ENCODE data around the gene PIGK. TPM values are rescaled to one million over a fixed set of nuclear protein-coding genes. Genes with fewer than 3 reads are reported as not detected.

Gene PIGK
- total RNA-seq, 1 experiment from 2014 or later, result 23.3 TPM

DNA sequence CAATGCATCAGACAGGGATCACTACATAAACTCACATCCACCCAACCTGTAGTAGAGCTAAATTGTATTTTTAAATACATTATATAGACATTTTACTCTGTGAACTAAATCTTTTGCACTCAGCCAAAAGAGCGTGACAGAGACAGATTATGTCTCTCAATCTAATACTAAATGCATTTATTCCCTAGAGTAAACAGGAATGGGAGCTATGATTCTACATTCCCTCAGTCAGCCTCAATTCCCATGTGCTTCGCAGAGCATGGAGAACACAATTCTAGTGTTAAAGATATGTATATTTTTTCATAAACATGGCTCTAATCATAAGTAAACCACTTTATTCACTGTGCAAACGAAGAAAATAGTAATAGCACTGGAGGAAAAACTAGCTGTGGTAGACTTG, 16.5 kb downstream of the PIGK start:
- intact Hi-C loops (cut with micrococcal nuclease), result no loop called here
- no peaks in the 10 kb centered on the region for H3K9me2 ChIP-seq (ENCODE audit: insufficient read depth)
- ChIA-PET CTCF (no interaction called here), POLR2A (no interaction called here), RAD21 (ENCODE audit: low non-redundant PET in 1 of 2, low total read pairs in 2 of 2, uncharacterized antibody in 2 of 2, unreplicated experiment in 2 of 2) (no interaction called here)
- no peaks in the 10 kb centered on the region for H3K4me1 ChIP-seq (ENCODE audit: control insufficient read depth in 1 of 2, insufficient read depth in 2 of 2, low read length in 2 of 2)
- no peak overlapping the region for H3K9ac ChIP-seq (ENCODE audit: low read length)
- DNase-seq (ENCODE audit: low read depth, low spot score), result no peak
- no peak overlapping the region for H2AFZ ChIP-seq (ENCODE audit: low read depth, low read length, poor library complexity, severe bottlenecking)
- no peak for TF ChIP-seq EZH2phosphoT487 (IDR thresholded peaks at IDR 0.05; ENCODE audit: borderline replicate concordance)
- TF ChIP-seq, protein P1, sequence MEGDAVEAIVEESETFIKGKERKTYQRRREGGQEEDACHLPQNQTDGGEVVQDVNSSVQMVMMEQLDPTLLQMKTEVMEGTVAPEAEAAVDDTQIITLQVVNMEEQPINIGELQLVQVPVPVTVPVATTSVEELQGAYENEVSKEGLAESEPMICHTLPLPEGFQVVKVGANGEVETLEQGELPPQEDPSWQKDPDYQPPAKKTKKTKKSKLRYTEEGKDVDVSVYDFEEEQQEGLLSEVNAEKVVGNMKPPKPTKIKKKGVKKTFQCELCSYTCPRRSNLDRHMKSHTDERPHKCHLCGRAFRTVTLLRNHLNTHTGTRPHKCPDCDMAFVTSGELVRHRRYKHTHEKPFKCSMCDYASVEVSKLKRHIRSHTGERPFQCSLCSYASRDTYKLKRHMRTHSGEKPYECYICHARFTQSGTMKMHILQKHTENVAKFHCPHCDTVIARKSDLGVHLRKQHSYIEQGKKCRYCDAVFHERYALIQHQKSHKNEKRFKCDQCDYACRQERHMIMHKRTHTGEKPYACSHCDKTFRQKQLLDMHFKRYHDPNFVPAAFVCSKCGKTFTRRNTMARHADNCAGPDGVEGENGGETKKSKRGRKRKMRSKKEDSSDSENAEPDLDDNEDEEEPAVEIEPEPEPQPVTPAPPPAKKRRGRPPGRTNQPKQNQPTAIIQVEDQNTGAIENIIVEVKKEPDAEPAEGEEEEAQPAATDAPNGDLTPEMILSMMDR (IDR thresholded peaks at IDR 0.05 in 2 of 3, conservative IDR thresholded peaks at IDR 0.05 in 1 of 3; ENCODE audit: borderline replicate concordance in 1 of 3, insufficient read depth in 1 of 3, low read depth in 2 of 3, low read length in 2 of 3), result no peak
- TF ChIP-seq ZNF274 (IDR thresholded peaks at IDR 0.05; ENCODE audit: low read depth, low read length), result no peak
- no peak for TF ChIP-seq TCF7L2 (IDR thresholded peaks at IDR 0.05; ENCODE audit: borderline replicate concordance, extremely low read depth, insufficient read depth, insufficient read length)
- TF ChIP-seq POLR2AphosphoS5 (IDR thresholded peaks at IDR 0.05; ENCODE audit: low read depth, low read length), result no peak
- TF ChIP-seq CEBPB (IDR thresholded peaks at IDR 0.05; ENCODE audit: low read depth), result no peak
- no peak for TF ChIP-seq YY1 (IDR thresholded peaks at IDR 0.05; ENCODE audit: extremely low read depth, insufficient replicate concordance, low read depth, low read length)
- TF ChIP-seq SIN3A (IDR thresholded peaks at IDR 0.05; ENCODE audit: low read depth), result no peak
- TF ChIP-seq ELF1 (IDR thresholded peaks at IDR 0.05; ENCODE audit: borderline replicate concordance, low read depth), result no peak
- TF ChIP-seq EZH2 (IDR thresholded peaks at IDR 0.05), result no peak
- no peak for TF ChIP-seq CBX3 (IDR thresholded peaks at IDR 0.05; ENCODE audit: low read depth)
- no peak for TF ChIP-seq SP1 (IDR thresholded peaks at IDR 0.05; ENCODE audit: low read depth)
- no peak for TF ChIP-seq ZBTB33 (IDR thresholded peaks at IDR 0.05; ENCODE audit: extremely low read depth, insufficient replicate concordance, low read length)
- no peaks in the 10 kb centered on the region for H3K79me2 ChIP-seq (ENCODE audit: insufficient read depth, low read length)
- no peaks in the 10 kb centered on the region for H3K9me3 ChIP-seq (ENCODE audit: control insufficient read depth in 1 of 2, insufficient read depth in 1 of 2, low read depth in 1 of 2, low read length in 2 of 2)
- ATAC-seq, result no peak
- H3K36me3 ChIP-seq (ENCODE audit: control insufficient read depth in 1 of 2, insufficient read depth in 2 of 2, low read length in 2 of 2), result no peaks in the 10 kb centered on the region
- H3K27ac ChIP-seq (ENCODE audit: low read depth, low read length), result no peak overlapping the region
- no peaks in the 10 kb centered on the region for H3K27me3 ChIP-seq (ENCODE audit: insufficient read depth, low read length)
- BruUV-seq (replicated peaks), result no TSS peak
- H3K4me3 ChIP-seq (replicated peaks in 1 of 2; ENCODE audit: low read depth in 1 of 2, low read length in 2 of 2), result no peak overlapping the region
- H4K20me1 ChIP-seq (ENCODE audit: insufficient read depth), result no peaks in the 10 kb centered on the region
- no peak overlapping the region for H3K4me2 ChIP-seq (ENCODE audit: low read length)

Measured in HCT116 (cell line).